GM21367 (cell line): Measurements from ENCODE around the gene POU6F2.

Experiments
- ATAC-seq: cut with Tn5 transposase; IDR thresholded peaks from one replicate; pipeline ENCODE4 v1.9.1; 2021; ENCODE audit not compliant: unreplicated experiment

The POU6F2 gene

GRCh38 chr7:39488467-39489393 lies 511.0 kb downstream of the POU6F2 start:
- no peak for ATAC-seq

DNA sequence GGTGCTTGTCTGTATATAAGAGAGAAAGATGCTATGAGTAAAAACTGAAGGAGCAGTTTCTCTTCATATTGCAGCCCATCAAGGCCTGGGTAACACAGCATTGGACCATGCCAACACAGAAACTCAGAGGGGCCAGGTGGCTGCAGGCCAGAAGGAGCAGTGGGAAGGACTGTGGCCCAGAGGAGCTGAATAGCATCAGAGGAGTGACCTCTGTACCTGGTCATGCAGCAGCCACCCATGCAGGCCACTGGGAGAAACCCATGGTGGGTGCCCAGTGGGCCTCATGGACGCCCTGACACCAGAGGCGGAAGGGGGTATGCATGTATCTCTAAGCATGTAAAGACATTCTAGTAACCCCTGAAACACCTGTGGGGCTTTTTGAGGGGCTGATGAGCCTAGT lies 512.6 kb downstream of the POU6F2 start:
- no peak for ATAC-seq

DNA sequence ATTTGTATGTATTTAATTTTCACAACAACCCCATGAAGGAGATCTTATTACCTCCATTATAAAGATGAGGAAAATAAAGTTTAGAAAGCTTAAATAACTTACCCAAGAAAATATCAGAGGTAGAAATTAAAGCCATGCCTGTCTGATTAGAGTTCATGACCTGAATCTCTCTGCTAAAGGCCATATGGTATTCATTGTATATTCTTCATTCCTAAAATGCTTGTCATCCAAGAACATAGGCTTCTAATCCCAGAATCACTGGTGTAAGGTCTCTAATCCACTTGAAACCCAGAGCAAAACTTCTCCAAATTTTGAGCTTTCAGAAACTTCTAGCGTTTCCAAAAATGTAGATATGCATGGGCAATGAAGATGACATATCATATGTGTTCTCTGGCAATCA lies 516.2 kb downstream of the POU6F2 start:
- ATAC-seq = no peak

GRCh38 chr7:39501358-39501757 lies 523.6 kb downstream of the POU6F2 start:
- ATAC-seq = no peak

DNA sequence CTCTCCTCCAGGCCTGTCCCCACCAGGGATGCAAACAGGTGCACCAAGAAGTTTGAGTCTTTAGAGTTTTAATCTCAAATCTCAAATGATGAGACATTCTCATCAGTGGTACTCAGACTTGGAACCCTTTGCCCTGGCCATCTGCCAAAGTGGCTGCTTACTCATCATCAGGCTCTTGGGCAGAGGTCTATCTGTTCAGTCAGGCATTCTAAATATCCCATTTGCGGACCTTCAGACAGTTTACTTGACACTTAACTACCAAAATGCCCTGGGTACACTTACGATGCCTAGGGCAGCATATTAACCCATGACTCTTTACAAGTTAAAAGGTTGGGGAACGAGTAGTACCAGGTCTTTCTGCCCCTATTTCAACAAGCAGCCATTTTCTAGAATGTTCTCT lies 527.3 kb downstream of the POU6F2 start:
- ATAC-seq = no peak

DNA sequence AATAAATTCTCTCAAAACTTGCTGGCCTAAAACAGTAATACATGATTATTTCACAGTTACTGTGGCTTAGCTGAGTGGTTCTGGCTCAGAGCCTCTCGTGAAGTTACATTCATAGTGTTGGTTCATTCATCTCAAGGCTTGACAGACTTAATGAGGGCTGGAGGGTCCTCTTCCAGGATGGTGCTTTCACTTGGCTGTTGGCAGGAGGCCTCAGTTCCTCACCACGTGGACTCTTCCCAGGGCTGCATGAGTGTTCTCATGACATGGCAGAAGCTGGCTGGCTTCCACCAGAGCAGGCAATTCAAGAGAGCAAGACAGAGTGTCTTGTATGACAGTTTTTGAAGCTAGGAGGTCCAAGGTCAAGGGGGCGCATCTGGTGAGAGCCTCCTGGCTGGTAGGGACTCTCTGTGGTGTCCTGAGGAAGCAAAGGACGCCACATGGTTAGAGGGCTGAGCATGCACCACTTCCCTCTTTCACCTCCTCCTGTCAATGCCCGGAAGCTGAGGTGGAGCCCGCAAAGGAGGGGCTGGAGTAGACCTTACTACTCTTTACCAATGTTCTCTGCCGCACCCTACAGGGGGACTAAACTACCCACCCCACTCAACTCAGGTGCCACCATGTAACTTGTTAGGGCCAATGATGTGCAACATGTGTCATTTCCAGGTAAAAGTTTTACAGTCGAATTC lies 530.3 kb downstream of the POU6F2 start:
- ATAC-seq = peak; percentile 62

GRCh38 chr7:39509436-39509835 lies 531.7 kb downstream of the POU6F2 start:
- ATAC-seq = no peak

GRCh38 chr7:39509912-39510311 lies 532.2 kb downstream of the POU6F2 start:
- no peak for ATAC-seq

DNA sequence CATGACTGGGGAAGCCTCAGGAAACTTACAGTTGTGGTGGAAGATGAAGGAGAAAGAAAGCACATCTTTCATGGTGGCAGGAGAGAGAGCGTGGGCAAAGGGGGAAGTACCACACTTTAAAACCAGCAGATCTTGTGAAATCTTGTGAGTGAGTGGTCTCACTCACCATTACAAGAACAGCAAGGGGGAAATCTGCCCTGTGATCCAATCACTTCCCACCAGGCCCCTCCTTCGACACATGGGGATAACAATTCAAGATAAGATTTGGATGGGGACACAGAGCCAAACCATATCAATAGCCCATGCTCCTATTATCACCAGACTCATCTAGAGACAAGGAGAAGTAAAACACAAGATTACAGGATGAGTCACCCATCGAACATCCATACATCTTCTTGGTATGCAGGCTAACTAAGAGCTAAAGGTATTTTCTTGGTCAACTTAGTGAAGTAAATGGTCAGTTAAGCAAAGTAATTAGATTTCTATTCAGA lies 533.2 kb downstream of the POU6F2 start:
- no peak for ATAC-seq

- ATAC-seq = no peak
These were observed 538.0 kb downstream of the POU6F2 start for GRCh38 chr7:39515534-39516228.

- ATAC-seq = no peak
These were observed 538.8 kb downstream of the POU6F2 start for GRCh38 chr7:39516498-39516897.

- ATAC-seq = no peak
These were observed 539.5 kb downstream of the POU6F2 start for GRCh38 chr7:39517240-39517639.
